Mesodermal cell (in vitro differentiated cells): ENCODE results near the gene CD200. TPM values are rescaled to one million over a fixed set of nuclear protein-coding genes. Genes with fewer than 3 reads are reported as not detected.

Source experiments
- H3K27ac ChIP-seq: 2 replicates; pipeline ENCODE4 v1.7.0; 2013; ENCODE audit warnings: mild to moderate bottlenecking, low read depth, low read length, moderate library complexity; ENCODE audit not compliant: severe bottlenecking
- H3K36me3 ChIP-seq: 2 replicates; pipeline ENCODE4 v1.7.1; 2013; ENCODE audit warnings: mild to moderate bottlenecking, low read length, moderate library complexity; ENCODE audit not compliant: control insufficient read depth, insufficient read depth
- H3K4me1 ChIP-seq: one replicate; pipeline ENCODE4 v1.7.1; 2013; ENCODE audit warnings: mild to moderate bottlenecking, low read length; ENCODE audit not compliant: insufficient read depth, control insufficient read depth, poor library complexity, severe bottlenecking
- H3K4me3 ChIP-seq: 2 replicates; pipeline ENCODE4 v1.7.0; 2013; ENCODE audit warnings: low read length, control low read depth, mild to moderate bottlenecking; ENCODE audit not compliant: insufficient read depth, poor library complexity, severe bottlenecking; ENCODE audit errors: extremely low read depth
- H3K9me3 ChIP-seq: 2 replicates; pipeline ENCODE4 v1.7.1; 2013; ENCODE audit warnings: mild to moderate bottlenecking, low read length, moderate library complexity; ENCODE audit not compliant: control insufficient read depth
- WGBS, 2 experiments: methylation state at CpG; one replicate each; pipeline ENCODE4 v1.1.5; 2013; ENCODE audit warnings: missing lambda C conversion rate in 2 of 2; ENCODE audit not compliant: insufficient coverage in 2 of 2; 5-methylcytosine and 5-hydroxymethylcytosine counted together
- polyA plus RNA-seq, 2 experiments: library from polyadenylated mRNA; stranded (reverse); fragments of 50-300 nt; gene quantifications; one replicate each; pipeline ENCODE4 v1.2.3, GENCODE V29; 2013

The CD200 gene
- 20.7 TPM for polyA plus RNA-seq (2013, experiment 1 of 2)
- polyA plus RNA-seq (2013, experiment 2 of 2) = 16.6 TPM

GRCh38 chr3:112333002-112333380 lies at the start of gene CD200:
Gene CD200, plus strand, starts transcription at chr3:112333156. Its CDS starts 57 bp downstream, at chr3:112333213.
- no peaks in the 10 kb centered on the region for H3K36me3 ChIP-seq
- peak within 1 kb of the TSS; percentile 57 for H3K4me3 ChIP-seq
- peak within 1 kb of the TSS; percentile 74 for H3K27ac ChIP-seq
- no peaks in the 10 kb centered on the region for H3K4me1 ChIP-seq
- WGBS, 2 experiments = 0 to 1% methylated on average over 10 to 24 of the region's 28 CpGs
- no peaks in the 10 kb centered on the region for H3K9me3 ChIP-seq

- no peaks in the 10 kb centered on the region for H3K36me3 ChIP-seq
- H3K4me1 ChIP-seq = peaks cover 7% of the 10 kb centered on the region
- no peak overlapping the region for H3K4me3 ChIP-seq
- WGBS, 2 experiments = 100% methylated on average over 1 to 2 of the region's 4 CpGs
- no peak overlapping the region for H3K27ac ChIP-seq
- H3K9me3 ChIP-seq = peaks cover 5% of the 10 kb centered on the region
Measured at GRCh38 chr3:112289011-112289410, 43.9 kb upstream of the CD200 start.

DNA sequence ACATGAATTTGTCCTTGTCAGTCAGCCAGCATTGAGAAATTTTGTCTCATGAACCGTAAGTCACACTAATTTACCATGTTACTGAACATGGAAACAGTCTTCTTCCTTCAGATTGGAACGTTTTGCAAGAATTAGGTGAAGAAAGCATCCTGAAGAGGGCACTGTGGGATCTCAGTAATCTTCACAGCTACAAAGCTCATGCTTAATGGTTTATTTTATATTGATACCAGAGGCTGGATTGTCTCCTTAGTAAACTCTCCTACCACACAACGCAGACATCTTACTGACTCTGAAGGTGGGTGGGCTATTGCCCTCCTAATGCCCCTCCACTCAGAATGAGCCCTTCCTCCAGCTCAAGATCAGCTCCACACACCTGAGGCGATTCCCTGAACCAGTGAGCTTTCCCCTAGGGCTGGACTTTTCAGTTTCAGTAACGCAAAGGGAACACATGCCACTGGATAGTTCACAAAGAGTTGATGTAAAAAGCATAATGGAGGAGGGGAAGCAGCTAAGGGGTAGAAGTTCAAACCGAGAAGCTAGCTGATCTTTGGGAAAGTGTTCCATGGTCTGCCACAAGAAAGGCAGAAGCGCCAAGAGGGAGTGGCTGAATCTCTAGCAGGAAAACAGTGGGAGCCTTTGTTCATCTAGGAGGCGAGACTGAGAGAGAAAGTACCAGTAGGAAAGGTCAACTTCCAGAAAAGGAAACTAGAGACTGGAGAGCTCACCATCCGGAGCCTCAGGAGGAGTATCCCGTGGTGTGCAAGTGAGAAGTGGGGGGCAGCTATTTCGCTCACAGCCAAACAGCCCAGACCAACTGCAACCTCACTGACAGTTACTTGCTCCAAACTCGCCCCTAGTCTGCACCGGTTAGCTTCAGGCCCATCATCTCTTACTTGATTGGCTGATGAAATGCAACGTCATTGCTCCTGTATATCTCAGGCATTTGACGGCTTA lies 39.3 kb upstream of the CD200 start, which contains the start of gene SLC9C1:
SLC9C1 (minus strand) TSS at position 849 of the 954 bp plus-strand sequence. CDS start 7,425 bp downstream, outside the sequence.
- peaks cover 8% of the 10 kb centered on the region for H3K4me1 ChIP-seq
- no peaks in the 10 kb centered on the region for H3K36me3 ChIP-seq
- peak within 1 kb of the TSS; percentile 20 for H3K4me3 ChIP-seq
- peak within 1 kb of the TSS; percentile 88 for H3K27ac ChIP-seq
- peaks cover 5% of the 10 kb centered on the region for H3K9me3 ChIP-seq
- WGBS, 2 experiments = 23 to 30% methylated on average over 7 to 10 of the region's 15 CpGs

GRCh38 chr3:112297714-112298113 lies 35.2 kb upstream of the CD200 start:
- H3K9me3 ChIP-seq = peaks cover 14% of the 10 kb centered on the region
- H3K36me3 ChIP-seq = no peaks in the 10 kb centered on the region
- peaks cover 3% of the 10 kb centered on the region for H3K4me1 ChIP-seq
- H3K27ac ChIP-seq = no peak overlapping the region
- no peak overlapping the region for H3K4me3 ChIP-seq

DNA sequence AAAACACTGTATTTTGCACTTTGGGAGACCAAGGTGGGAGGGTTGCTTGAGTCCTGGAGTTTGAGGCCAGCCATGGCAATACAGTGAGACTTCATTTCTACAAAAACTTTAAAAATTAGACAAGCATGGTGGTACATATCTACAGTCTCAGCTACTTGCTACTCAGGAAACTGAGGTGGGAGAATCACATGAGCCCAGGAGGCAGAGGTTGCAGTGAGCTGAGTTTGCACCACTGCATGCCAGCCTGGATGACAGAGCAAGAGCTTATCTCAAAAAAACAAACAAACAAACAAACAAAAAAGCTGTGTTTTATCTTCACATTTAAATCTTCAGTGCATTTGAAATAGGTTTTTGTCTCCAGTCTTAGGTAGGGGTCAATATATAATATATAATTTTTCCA lies 34.2 kb upstream of the CD200 start:
- Histone ChIP-seq H3K4me1 (peaks cover 3% of the 10 kb centered on the region), H3K9me3 (peaks cover 15% of the 10 kb centered on the region), H3K27ac (no peak overlapping the region), H3K4me3 (no peak overlapping the region), H3K36me3 (no peaks in the 10 kb centered on the region)

DNA sequence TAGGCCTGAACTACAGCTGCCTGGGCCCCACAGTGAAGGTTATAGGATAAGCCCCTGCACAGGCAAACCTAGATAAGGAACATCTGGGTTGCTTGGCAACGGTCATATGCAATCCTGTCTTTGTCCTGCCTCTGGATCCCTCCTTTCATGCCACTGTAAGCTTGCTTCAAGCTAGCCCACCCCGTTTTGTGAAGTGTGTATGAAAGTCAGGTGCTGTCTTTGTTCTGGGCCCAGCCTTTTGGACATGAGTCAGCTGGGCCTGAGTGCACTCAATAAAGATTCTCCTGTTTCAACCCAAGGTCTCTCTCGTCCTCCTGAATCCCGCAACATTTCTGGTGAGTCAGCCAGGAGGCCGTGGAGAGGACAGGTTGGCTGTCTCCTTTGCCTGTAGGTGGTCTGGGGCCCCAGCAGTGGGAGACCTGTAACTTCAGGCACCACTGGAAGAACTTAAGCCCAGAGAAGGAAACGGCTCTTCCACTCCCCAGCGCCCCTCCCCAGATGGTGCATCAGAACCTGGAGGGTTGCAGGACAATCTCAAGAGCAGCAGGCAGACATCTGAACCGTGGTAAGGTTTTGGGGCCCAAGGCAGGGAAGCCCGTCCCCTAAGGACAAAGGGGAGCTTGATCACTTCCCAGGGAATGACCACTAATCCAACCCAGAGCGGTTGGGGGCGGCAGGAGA lies 30.7 kb upstream of the CD200 start:
- peak overlapping the region; percentile 78 for H3K27ac ChIP-seq
- peaks cover 15% of the 10 kb centered on the region for H3K4me1 ChIP-seq
- no peak overlapping the region for H3K4me3 ChIP-seq
- peaks cover 15% of the 10 kb centered on the region for H3K9me3 ChIP-seq
- 76 to 77% methylated on average over 7 to 10 of the region's 11 CpGs for WGBS, 2 experiments
- no peaks in the 10 kb centered on the region for H3K36me3 ChIP-seq

DNA sequence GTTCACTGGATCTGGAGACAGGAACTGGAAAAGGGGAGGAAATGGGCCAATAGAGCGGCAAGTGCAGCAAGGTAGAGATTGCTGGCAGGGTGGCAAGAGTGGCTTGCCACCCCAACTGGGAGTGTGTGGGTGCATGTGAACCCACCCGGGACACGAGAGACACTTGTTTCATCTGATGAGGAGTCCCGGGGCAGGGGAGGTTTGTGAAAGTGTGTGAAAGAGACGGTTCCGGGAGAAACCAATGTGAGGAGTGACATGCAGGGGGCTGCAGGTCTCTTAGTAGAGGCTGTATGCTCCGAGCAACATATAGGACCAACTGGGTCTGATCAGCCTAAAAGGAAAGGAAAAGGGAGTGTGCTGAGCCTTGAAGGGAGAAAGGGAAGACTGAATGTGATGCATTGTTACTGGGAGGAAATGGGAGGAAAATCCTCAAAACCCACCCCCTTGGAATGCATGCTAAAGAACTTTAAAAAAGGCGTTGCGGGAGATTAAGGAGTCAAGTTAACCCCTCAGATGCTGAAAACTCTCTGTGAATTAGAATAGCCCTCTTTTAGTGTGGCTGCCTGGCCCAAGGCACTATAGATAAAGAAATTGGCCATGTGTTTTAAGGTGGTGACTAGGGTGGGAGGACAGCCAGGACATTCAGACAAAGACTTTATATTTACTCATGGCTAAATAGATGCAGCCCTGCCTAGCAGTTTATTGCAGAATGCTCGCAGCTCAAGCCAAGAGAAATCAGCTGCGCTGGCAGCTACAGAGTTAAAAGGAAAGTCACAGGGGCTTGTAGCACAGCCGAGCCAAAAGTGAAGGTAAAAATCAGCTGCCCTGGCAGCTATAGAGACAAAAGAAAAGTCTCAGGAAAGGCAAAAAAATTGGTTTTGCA lies 29.8 kb upstream of the CD200 start:
- H3K27ac ChIP-seq = peak overlapping the region; percentile 91
- H3K9me3 ChIP-seq = peaks cover 15% of the 10 kb centered on the region
- WGBS, 2 experiments = 21 to 26% methylated on average over 10 to 11 of the region's 12 CpGs
- peaks cover 15% of the 10 kb centered on the region for H3K4me1 ChIP-seq
- no peaks in the 10 kb centered on the region for H3K36me3 ChIP-seq
- peak overlapping the region; percentile 33 for H3K4me3 ChIP-seq

GRCh38 chr3:112303764-112304325 lies 29.1 kb upstream of the CD200 start:
- WGBS, 2 experiments = 37 to 47% methylated on average over 9 to 10 of the region's 11 CpGs
- Histone ChIP-seq H3K27ac (peak overlapping the region; percentile 91), H3K4me1 (peaks cover 14% of the 10 kb centered on the region), H3K9me3 (peaks cover 15% of the 10 kb centered on the region), H3K4me3 (peak overlapping the region; percentile 33), H3K36me3 (no peaks in the 10 kb centered on the region)

DNA sequence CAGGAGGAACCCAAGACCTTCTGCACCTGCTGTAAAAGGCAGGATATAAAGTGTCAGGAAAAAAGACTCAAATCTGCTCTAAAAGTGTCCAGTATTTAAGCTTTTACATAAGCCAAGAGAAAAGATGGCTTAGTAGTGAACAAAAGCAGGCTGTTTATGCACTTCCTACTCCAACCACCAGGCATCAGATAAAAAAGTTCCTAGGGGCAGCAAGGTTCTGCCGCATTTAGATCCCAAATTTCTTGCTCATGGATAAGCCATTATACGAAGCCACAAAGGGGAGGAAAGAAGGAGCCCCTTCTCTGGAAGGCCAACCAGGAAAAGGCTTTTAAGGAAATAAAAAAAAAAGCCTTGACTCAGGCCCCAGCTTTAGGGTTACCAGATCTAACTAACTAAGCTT lies 28.3 kb upstream of the CD200 start:
- WGBS, 2 experiments = 86 to 94% methylated on average over 1 to 2 of the region's 2 CpGs

DNA sequence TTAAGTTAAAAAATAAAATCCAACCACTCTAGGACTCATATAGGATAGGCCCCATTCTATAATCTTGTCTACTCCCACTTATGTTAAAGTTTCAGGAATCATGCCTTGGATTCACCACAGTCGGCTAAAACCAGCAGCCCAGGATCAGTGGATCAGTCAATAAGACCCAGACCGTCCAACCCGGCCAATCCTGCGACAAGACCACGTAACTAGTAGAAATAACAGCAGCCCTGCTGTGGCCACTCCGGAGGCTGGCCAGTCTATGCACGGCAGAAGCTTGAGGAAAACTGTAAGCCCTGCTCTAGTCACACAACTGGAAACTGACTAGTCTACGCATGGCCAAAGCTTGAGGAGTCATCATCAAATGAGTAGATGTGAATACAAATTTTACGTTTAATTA lies 26.1 kb upstream of the CD200 start:
- H3K36me3 ChIP-seq = no peaks in the 10 kb centered on the region
- H3K4me3 ChIP-seq = no peak overlapping the region
- H3K9me3 ChIP-seq = peaks cover 10% of the 10 kb centered on the region
- 85 to 90% methylated on average over 7 to 8 of the region's 9 CpGs for WGBS, 2 experiments
- peaks cover 14% of the 10 kb centered on the region for H3K4me1 ChIP-seq
- H3K27ac ChIP-seq = no peak overlapping the region

More for the DNA sequence above, 28.3 kb upstream of the CD200 start:
- H3K27ac ChIP-seq = peak overlapping the region; percentile 91
- H3K36me3 ChIP-seq = no peaks in the 10 kb centered on the region
- H3K4me3 ChIP-seq = no peak overlapping the region
- H3K9me3 ChIP-seq = peaks cover 15% of the 10 kb centered on the region
- peaks cover 14% of the 10 kb centered on the region for H3K4me1 ChIP-seq
